Activated T-cell treated with anti-CD3 and anti-CD28 coated beads for 1 hour (primary cell): ENCODE results near the gene TGDS.
"Not testable (repeated sequence)": the region's sequence is repeated elsewhere in the genome, so short reads cannot be mapped to it uniquely, and the experiment has no call there.

Experiments
- DNase-seq: peaks from one replicate; pipeline ENCODE4 v3.0.0-alpha.2; 2020; ENCODE audit warnings: low read depth

TGDS gene

DNA sequence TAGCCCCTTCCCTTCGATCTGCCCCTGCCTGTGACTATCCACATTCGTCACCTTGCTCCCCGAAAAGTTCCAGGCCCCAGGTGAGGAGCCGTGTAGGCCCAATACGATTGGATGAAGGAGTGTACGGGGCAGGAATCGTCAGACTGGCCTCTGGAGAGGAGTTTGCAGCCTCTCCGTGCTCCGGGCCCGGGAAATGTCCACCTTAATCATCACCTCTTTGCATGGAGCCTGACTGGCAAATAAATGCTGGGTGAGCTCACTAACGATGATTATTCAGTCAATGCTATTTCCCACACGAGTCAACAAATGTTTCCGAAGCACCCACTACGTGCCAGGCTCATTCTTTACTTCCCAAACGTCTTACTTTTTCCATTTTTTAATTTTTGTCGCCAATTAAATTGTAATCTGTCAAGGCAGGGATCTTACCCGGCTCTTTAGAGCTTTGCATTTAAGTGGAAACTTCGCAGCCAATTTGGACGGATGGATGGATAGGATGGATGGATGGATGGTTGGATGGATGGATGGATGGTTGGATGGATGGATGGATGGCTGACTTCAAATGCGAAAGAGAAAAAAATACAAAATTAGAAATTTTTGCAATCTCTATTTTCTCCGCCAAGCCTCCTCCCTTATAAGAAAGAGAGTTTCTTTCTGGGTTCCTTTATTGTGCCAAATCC is 45.8 kb downstream of the TGDS start:
- DNase-seq: no peak

DNA sequence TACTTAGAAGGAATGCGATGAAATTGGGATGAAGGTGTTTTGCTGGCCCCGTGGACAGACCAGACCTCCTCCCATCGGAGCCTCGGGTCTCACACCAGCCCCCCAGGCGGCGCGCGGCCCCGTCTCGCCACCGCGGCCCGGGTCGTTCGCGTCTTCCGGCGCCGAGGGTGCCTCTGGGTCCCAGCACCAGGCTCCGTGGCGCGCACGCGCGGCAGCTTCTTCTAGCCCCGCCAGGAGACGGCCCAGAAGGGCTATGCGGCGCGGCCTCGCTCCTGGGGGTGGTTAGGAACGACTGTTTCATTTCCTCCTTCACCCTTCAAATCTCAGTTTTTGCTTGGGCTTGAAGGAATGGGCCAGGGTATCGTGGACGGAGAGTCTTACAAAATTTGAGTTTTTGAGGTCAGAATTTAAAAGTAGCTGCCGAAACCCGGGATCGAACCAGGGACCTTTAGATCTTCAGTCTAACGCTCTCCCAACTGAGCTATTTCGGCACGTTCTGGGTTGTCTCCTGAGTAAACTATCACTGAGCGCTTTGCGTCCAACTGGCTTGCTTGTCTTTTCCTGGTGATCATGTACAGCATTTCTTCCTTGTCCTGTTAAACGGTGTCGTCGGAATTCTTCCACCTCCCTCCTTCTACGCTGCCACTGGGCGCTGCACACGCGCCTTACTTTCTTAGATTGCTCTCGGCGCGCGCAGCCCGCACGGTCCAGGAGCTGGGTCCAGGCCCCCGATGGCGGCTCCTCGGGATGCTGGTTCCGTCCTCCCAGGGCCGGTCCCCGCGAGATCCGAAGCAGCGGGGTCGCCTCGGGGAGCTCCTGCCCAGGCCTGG is 46.5 kb downstream of the TGDS start:
- peak; percentile 85 for DNase-seq

DNA sequence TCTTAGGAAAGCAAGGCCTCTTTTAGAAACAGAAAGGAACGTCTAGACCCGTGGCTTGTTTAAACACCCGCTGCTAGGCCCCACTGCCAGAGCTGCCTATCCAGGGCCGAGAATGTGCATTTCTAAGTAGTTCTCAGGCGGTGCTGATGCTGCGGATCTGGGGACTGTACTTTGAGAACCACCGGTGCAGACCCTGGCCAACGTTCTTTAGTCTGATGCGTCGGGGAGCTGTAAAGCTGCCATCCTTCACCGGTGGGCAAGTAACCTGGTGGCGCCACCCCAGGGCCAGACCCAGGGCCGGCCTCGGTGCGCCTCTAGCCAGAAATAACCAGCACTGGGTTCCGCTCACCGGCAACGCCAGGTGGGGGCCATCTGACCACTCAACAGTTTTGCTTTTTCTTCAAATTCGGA is 47.1 kb downstream of the TGDS start:
- peak; percentile 28 for DNase-seq

DNA sequence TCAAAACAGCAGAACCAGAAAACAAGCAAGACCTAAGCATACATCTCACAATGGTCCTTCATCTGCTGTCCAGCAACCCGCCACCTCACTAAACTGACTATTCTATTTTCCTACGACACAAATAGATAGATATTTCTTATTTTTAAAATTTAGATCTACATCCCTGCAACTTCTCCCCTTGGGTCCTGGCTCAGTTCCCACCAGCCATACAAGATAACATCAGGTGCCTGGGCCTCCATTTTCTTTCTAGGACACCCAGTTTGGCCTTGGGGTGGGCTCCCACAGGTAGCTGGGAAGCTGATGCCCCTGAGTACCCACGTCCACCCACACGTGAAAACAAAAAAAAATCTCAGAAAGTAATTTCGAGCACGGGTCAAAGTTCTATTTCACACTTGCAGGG is 47.6 kb downstream of the TGDS start:
- DNase-seq: no peak

DNA sequence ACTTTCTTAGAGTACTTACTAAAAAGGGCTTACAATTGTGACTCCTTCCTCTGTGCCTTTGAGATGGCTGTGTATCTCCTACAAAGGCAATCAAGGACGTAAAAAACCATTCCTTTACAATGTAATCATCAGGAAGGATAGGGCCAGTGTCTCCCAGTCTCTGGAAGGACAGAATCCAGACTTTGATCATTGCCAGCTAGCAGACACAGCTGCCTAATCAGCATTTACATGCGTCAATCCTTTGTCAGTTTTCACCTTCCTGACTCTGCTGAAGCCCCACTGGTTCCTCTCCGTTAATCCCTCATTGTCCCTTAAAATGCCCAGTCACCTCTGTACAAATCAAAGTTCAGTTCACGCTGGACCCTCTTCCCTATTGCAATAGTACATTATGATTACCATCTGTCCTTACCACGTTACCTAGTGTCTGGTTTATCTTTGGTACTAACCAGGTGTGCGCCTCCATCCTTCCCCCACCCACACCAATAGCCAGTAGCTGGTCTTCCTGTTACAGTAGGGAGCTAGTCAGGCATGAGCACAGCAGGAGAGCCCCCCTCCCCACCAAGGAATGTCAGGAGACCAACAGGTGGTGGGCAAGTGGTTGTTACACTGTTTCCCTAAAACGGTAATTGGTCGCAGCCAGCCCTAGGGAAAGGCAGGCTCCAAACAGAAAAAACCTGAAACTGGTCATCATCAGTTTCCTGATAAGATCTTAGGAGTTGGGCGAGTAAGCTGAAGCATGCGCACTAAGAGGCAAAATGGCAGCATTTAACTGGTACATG is 49.7 kb downstream of the TGDS start:
- no peak for DNase-seq

DNA sequence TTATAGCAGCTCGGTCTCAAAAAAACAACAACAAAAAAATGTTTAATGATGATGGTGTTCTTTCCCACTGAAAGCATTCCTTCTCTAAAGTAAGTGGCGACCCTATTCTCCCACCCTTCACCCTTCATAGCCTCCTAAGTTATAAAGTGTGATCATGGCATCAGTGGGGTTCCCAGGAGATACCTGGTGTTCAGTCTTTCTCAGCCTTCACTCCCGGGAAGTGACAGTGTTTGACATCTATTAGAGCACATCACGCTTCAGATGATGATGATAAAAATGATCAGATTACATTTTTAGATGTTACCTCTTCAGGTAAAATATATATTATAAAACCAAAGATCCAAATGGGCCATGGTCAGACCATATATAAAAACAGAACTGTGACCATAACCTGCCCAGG is 51.0 kb downstream of the TGDS start:
- DNase-seq: no peak

DNA sequence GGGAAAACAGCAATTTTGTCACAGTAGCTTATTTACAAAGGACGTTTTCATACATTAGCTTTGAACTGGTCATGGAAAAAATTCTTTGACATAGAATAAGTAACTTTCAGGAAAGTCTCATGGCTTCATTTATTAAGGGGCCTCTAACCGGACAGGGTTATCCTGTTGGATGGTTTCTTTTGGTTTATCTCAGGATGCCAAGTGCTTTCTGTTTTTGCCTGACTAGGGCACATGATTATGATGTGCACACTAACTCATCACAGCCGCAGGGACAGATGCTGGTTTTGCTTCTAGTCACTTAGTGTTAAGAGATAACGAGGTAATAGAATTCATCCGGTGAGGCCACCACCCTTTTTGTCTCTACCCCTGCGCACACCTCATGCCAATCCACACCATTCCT is 53.0 kb downstream of the TGDS start:
- DNase-seq: no peak

DNA sequence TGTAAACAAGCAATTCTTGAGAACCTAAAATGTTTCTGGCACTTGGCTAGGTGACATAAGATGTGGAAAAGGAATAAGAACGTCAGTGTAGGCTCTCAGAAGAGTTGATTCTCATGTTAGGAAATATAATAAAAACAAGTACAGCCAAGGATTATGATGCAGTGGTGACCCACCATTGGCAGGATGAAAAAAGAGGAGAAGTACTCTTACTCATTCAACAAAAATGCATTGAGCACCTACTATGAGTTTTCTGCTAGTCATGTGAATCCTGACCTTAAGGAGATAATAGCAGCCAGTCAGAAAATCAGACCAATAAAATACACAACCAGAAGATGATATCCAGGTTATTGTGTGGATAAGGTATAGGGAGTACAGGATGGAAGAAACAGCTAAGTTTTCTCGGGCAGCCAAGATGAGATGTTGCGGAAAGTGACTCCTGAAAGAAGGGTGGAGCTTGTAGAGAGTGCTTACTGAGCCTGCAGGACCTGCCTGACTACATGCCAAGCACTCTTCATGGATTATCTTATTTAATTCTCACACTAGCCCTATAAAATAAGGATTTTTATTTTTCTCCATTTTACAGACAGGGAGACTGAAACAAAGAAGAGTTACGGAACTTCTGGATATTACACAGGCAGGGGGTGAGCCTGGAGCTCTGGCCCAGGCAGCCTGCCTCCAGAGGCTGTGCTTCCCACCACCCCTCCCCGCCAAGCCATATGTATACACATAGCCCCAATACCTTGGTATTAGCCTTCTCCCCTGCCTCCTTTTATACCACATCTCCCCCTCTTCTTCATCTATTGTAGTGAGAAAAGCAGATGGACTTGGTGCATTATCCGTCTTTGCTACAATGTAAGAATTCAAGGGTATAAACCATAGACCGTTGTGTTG is 58.0 kb downstream of the TGDS start:
- DNase-seq: no peak

DNA sequence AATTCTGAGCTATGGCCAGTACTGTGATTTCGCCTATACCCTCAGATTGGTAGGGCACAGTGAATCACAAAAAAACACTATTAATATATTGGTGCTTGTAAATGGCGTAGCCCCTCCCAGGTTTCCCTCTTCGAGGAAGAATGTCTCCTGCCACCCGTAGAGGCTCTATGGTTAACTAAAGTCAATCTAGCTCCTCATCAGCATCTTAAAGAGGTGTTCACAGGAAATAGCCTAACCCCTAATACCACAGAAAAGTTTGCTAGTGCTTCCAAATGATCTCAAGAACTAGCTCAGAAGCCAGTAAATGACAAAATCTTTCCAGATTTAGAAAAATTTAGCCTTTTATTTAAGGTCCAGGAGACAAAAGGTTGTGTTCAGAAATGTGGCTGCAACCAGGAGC is 60.2 kb downstream of the TGDS start:
- DNase-seq: no peak

DNA sequence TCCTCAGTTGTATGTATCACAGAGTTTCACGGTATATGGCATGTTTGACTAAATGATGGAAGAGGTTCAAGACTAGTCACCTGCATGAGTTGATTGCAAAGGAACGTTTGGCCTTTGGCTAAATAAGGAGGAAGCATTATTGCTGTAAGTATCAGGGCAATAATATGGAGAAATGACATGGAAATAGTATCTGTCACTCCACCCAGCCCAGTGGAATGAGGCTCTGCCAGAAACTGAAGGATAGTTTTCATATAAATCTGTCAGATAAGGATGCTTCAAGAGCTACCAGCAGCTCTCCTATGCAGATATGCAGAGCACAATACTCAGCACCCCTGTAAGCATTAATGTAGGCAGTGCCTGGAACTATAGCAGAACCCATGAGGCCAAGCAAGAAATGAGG is 60.7 kb downstream of the TGDS start:
- no peak for DNase-seq

DNA sequence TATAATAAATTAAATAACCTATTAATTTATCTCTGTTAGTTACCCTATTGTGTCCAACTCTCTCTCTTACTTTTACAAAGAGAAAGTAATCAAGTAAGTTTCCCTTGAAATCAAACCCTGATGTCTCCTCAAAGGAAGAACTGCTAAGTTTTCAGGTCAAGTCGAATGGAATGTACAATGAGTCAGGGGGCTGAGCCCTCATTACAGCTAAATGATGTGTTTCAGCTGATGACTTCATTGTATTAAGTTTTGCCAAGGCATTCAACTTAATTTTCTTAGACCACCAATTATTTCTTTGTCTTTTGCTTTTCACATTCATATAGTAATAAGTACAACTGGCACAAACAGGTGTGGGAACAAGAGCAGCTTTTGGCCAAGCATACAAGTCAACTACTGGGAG is 61.8 kb downstream of the TGDS start:
- DNase-seq: no peak

DNA sequence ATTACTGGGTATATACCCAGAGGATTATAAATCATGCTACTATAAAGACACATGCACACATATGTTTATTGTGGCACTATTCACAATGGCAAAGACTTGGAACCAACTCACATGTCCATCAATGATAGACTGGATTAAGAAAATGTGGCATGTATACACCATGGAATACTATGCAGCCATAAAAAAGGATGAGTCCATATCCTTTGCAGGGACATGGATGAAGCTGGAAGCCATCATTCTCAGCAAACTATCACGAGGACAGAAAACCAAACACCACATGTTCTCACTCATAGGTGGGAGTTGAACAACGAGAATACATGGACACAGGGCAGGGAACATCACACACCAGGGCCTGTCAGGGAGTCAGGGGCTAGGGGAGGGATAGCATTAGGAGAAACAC is 63.7 kb downstream of the TGDS start:
- not testable (repeated sequence) for DNase-seq

DNA sequence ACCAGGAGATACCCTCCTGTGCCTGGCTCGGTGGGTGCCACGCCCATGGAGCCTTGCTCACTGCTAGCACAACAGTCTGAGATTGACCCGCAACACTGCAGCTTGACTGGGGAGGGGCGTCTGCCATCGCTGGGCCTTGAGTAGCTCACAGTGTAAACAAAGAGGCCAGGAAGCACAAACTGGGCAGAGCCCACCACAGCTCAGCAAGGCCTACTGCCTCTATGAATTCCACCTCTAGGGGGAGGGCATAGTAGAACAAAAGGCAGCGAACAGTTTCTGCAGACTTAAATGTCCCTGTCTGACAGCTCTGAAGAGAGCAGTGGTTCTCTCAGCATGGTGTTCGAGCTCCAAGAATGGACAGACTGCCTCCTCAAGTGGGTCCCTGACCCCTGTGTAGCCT is 69.0 kb downstream of the TGDS start:
- not testable (repeated sequence) for DNase-seq

DNA sequence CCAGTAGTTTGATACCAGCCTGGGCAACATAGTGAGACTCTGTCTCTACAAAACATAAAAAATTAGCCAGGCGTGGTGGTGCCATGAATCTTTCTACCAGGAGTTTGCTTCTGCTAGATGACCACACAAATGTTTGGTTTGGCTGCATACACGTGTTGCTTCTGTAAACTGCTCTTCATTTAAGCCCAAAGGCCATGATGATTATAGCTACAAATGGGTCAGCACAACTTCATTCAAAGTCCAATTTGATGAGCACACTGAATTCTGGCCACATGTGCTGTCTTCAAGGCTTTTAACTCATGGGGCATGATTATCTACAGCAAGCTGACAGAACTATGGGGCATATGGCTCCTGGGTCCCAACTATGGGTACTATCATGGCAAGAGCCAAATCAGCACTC is 70.2 kb downstream of the TGDS start:
- no peak for DNase-seq

DNA sequence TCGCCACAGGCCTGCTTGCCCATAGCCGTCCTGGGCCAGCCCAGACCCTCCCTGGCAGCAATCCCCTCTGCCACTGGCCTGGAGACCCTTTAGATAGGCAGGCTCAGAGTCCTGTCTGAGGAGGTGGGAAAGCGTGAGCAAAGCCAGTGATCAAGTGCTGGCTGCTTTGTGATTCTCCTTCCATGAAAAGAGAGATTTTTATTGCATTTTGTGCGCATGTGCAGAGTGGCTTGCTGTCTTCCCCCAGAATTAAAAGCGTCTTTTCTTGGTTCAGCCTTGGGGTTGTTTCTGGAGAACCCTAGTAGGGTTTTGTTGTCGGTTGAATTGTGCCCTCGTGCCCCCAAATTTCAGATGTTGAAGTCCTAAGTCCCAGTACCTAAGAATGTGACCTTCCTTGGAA is 71.5 kb downstream of the TGDS start:
- no peak for DNase-seq
